Mononuclear cell (primary cell): ENCODE data around the gene IZUMO4. TPM values are rescaled to one million over a fixed set of nuclear protein-coding genes. Genes with fewer than 3 reads are reported as not detected.

Experiments used
- total RNA-seq: library from RNA; depleted of rRNA; stranded (reverse); fragments of >200 nt; gene quantifications from one replicate; pipeline ENCODE4 v1.2.3, GENCODE V29; 2012

Gene IZUMO4
- total RNA-seq, 1 donor: 2.9 TPM

Other genes with a start within 250 kb of the IZUMO4 start
- 66.2 TPM for gene REXO1, start 248.4 kb upstream of the IZUMO4 start, total RNA-seq
- gene KLF16, start 233.3 kb upstream of the IZUMO4 start, total RNA-seq: 12.4 TPM
- 97.8 TPM for gene ABHD17A, start 211.4 kb upstream of the IZUMO4 start, total RNA-seq
- 2.9 TPM for gene ADAT3, start 191.5 kb upstream of the IZUMO4 start, total RNA-seq
- 20.1 TPM for gene SCAMP4, start 191.5 kb upstream of the IZUMO4 start, total RNA-seq
- gene CSNK1G2, start 155.7 kb upstream of the IZUMO4 start, total RNA-seq: 96.7 TPM
- 23.2 TPM for gene BTBD2, start 81.2 kb upstream of the IZUMO4 start, total RNA-seq
- 163 TPM for gene MKNK2, start 45.7 kb upstream of the IZUMO4 start, total RNA-seq
- 87.3 TPM for gene MOB3A, start 589 bp upstream of the IZUMO4 start, total RNA-seq
- gene AP3D1, start 54.7 kb downstream of the IZUMO4 start, total RNA-seq: 26.2 TPM
- gene DOT1L, start 67.0 kb downstream of the IZUMO4 start, total RNA-seq: 13.5 TPM
- gene PLEKHJ1, start 139.4 kb downstream of the IZUMO4 start, total RNA-seq: 25.3 TPM
- gene SF3A2, start 139.9 kb downstream of the IZUMO4 start, total RNA-seq: 68.1 TPM
- gene AMH, start 152.4 kb downstream of the IZUMO4 start, total RNA-seq: 1.3 TPM
- gene JSRP1, start 159.5 kb downstream of the IZUMO4 start, total RNA-seq: not detected
- 0.52 TPM for gene PEAK3, start 185.3 kb downstream of the IZUMO4 start, total RNA-seq
- 0.52 TPM for gene LINGO3, start 211.2 kb downstream of the IZUMO4 start, total RNA-seq
- 111 TPM for gene LSM7, start 231.7 kb downstream of the IZUMO4 start, total RNA-seq
- gene SPPL2B, start 231.8 kb downstream of the IZUMO4 start, total RNA-seq: 33.5 TPM